CD1c-positive myeloid dendritic cell (primary cell): ENCODE results near the gene SETD1B.
"Not testable (repeated sequence)": the region's sequence is repeated elsewhere in the genome, so short reads cannot be mapped to it uniquely, and the experiment has no call there.

Source experiments
- DNase-seq: peaks from one replicate; pipeline ENCODE4 v3.0.0-alpha.2; 2016; ENCODE audit errors: extremely low spot score

Gene SETD1B

DNA sequence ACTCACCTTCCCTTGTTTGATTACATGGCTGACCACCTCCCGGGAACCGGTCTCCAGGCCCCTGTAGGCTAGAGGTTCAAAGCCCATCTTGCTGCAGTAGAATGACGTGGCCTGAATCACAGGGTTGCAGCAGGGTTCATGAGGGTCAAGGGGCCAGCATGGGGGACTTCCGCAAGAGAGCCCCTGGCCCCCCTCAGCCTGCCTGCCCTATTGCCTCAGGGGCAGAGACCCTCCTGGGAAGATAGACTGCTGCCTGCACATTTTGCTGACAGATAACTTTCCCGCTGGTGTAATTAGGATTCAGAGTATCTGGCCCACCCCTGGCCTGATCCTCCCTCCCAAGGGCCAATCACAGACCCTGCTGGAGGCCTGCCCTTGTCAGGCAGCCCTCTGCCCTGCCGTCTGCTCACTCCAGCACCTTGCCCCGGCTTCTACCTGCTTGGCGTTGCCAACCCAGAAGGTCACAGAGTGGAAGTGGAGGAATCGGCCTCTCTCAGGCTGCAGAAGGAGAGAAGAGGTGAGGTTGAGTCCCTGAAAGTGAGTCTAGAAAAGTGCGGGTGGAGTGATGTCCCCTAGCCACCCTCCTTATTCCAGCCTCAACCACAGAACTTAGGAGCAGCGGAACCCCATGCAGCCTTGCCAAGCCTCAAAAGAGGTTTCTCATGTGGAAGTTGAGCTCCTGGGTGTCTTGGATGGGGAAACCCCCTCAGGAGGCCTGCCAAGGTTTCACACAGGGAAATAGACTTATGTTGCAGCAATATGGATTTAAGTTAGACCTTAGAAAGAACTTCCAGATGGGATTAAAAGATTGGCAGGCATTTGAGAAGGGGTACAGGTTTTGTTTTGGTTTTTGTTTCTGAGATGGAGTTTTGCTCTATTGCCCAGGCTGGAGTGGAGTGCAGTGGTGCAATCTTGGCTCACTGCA lies 53.8 kb downstream of the SETD1B start:
- no peak for DNase-seq

GRCh38 chr12:121858318-121858661 lies 54.5 kb downstream of the SETD1B start:
- no peak for DNase-seq

- no peak for DNase-seq
Observed at GRCh38 chr12:121858662-121859572, 55.1 kb downstream of the SETD1B start, which contains the start of gene HPD. Gene HPD, minus strand, starts transcription at chr12:121858859. Its CDS starts 36 bp downstream, at chr12:121858823.

DNA sequence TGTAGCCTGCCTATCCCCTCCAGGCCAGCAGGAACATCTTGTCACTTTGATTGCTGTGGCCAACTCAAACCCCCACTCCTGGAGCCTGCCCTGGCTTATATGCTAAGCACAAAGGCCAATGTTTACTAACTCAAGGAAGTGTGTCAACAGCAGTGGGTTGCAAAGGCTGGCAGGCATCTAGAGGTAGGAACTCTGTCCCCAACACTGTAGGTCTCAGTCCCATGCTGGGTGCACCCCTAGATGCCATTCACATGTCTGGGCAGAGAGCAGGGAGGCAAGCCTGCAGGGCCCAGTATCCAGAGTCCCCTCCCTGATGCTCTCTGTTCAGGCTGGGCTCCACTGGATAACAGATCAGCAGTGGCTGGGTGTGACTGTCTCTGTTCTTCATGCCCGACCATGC lies 56.4 kb downstream of the SETD1B start:
- DNase-seq = no peak

GRCh38 chr12:121860699-121861098 lies 56.9 kb downstream of the SETD1B start:
- not testable (repeated sequence) for DNase-seq

GRCh38 chr12:121861636-121862254 lies 57.9 kb downstream of the SETD1B start:
- no peak for DNase-seq

DNA sequence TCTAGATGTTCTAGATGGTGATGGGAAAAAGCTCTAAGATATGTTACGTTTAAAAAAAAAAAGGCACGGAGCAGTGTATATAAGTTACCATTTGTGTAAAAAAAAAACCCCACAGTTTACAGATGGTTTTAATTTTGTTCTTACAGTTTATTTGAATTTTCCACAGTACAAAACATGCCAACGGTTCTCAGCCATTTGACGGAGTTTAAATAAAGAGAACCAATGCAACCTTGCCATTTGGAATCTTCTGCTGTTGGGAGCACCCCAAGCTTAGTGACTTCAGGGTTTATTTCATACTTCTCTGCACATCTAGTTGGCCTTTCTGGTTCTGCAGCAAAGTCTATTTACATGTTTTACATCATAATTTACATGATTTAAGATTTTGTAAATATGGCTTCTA lies 62.5 kb downstream of the SETD1B start:
- no peak for DNase-seq

GRCh38 chr12:121869229-121869628 lies 65.4 kb downstream of the SETD1B start:
- not testable (repeated sequence) for DNase-seq

DNA sequence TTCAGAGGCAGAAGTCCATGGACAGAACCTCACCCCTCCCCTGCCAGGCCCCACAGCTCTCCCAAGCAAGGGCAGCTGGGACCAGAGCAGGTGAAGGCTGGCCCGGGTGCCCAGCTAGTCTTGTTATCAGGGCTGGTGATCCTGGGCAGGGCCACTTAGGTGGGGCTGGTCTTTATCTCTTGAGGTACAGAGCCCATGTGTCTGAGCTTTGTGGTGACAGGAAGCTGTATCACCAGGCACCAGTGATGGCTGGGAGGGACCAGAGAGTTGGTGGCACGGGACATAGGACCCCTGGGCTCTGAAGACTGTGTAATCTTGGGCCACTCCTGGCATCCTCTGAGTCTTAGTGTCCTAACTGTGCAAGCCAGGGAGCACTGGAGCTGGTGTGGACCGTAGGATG lies 67.7 kb downstream of the SETD1B start:
- DNase-seq = no peak

DNA sequence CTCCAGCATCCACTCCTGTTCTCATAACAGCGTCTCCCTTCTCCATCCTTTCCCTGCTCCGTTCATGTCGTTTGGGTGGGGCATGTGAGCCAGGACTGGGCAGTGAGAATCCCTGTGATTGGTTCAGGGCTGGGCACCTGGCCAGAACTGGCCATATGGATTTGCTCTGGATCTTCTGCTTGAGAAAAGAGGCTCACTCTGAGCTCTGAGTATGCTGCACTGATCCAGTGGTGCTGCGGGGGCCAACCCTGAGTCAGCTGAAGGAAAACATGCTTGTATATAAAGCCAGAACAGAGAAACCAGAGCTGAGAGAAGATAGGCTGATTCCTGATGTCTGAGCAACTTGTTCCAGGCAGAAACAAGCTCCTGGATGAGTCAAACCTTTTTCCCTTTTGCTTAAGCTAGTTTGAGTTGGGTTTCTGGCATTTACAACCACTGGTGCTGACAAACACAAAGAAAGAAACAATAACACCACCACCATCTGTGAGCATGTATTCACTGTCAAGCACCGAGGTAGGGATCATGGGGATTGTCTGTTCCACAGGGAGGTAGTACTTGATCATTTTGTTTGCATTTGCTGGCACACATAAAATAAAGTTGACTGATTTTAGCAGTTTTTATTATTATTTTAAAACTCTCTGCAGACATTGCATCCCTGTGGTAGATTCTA lies 68.9 kb downstream of the SETD1B start:
- DNase-seq = no peak

DNA sequence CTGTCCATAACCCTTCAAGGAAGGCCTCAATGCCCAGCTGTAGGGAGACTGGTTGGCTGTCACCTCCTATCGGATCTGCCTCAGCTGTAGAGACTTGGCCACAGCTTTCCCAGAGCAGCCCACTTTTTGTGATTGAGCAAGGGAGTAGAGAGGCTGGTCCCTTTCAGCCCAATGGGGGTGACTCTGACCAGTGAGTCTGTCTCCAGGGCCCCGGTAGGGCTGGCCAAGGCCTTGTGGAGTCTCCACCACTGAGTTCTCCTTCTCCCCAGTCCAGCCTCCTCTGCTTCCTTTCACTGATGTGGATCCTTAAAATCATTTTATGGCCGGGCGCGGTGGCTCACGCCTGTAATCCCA lies 69.4 kb downstream of the SETD1B start:
- DNase-seq = no peak

DNA sequence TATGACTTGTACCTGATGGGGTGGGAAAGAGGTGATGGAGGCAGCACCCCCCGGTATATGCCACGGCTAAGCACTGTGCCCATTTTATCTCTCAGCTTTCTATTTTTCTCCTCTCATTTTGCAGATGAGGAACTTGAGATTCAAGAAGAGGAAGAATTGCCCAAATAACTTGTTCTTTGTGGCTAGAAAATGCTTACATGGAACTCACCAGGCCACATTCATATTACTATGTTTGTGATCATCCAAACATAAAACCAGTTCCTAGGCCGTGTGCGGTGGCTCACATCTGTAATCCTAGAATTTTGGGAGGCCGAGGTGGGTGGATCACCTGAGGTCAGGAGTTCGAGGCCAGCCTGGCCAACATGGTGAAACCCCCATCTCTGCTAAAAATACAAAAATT lies 70.3 kb downstream of the SETD1B start:
- peak; percentile 19 for DNase-seq

DNA sequence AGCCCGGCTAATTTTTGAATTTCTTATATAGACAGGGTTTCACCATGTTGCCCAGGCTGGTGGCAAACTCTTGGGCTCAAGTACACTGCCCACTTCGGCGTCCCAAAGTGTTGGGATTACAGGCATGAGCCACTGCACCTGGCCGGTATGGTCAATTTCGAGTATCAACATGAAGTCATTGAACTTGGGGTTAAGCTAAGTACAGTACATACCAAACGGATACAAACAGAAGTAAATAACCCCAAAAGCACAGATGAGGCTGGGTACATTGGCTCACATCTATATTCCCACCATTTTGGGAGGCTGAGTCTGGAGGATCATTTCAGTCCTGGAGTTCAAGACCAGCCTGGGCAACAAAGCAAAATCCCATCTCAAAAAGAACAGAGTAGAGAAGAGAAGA lies 71.8 kb downstream of the SETD1B start:
- DNase-seq = no peak

GRCh38 chr12:121876080-121876447 lies 72.3 kb downstream of the SETD1B start:
- not testable (repeated sequence) for DNase-seq
